NK-92 (cell line): ENCODE data around the gene CDK6.

ENCODE experiments used
- DNase-seq: peaks from one replicate; lab custom pipeline; 2025; ENCODE audit not compliant: unreplicated experiment; lab: John Stamatoyannopoulos, UW

CDK6 gene

DNA sequence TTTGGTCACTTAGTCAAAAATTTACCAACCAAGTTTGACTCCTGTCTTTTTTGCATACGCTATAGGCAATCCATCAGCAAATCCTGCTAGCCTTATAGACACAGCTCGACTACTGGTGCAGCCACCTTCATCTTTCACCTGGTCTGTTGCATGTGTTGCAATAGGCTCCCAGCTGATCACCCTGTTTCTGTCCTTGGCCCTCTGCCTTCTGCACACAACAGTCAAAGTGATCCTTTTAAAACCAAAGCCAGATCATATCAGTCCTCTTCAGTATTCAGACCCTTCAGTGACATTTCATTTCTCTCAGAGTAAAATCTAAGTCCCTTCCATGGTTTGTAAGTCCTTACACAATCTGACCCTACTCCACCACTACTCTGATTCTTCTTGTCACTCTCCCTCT is 10.9 kb upstream of the CDK6 start:
- DNase-seq = no peak

DNA sequence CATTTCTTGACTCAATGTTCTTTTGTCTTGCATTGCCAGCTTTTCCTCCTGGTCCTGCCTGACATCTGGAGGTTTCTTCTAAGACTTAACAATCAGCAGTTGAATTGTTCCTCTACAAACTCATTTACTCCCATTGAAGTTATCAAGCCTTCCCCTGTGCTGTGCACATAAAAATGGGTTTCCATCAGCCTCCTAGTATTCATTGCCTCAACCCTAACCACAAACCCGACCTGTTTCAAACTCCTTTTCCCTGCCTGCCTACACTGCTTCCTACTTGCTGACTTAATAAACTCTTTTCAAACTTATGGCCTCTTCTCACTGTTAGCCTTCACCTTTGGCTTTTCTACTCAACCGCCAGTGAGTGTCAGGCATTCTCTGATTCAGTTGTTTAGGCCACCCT is 9.4 kb upstream of the CDK6 start:
- no peak for DNase-seq

- no peak for DNase-seq
Measured at GRCh38 chr7:92843781-92844180, 7.4 kb upstream of the CDK6 start.

GRCh38 chr7:92843034-92843760 is 6.8 kb upstream of the CDK6 start:
- no peak for DNase-seq

DNA sequence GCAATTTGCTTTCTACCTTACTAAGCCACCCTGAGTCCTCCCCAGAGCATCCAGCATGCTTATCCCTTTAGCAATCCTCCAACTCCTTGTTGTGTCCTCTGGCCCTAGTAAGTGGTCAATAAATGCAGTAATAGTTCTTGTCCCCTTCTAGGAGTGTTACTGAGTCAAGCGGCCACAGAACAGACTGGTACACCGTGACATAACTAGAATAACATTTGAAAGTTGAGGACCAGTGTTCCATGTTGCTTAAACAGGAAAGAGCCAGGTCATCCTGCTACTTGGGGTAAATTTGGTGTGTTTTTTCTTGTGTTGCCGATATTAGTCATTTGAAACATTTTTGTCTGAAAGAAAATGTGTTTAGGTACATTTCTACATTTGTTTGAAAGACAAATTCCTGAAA is 4.8 kb upstream of the CDK6 start:
- no peak for DNase-seq

DNA sequence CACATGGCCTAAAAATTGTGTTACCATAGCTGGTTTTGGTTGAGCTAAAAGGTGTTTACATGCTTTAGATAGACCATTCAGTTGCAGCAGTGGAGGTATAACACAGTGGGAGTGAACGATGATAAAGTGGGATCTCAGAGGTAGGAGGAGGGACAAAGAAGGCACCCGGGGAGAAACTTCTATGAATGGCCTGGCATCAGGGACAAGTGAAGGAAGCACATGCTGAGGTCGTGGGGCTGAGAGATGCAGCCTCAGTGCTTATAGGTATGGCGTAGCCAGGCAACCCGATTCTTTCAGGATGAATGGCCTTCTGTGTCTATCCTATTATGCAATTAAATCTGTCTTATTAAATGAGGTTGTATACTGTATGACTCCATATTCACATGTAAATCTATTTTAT is 3.9 kb upstream of the CDK6 start:
- no peak for DNase-seq

GRCh38 chr7:92839901-92840300 is 3.5 kb upstream of the CDK6 start:
- DNase-seq = no peak

DNA sequence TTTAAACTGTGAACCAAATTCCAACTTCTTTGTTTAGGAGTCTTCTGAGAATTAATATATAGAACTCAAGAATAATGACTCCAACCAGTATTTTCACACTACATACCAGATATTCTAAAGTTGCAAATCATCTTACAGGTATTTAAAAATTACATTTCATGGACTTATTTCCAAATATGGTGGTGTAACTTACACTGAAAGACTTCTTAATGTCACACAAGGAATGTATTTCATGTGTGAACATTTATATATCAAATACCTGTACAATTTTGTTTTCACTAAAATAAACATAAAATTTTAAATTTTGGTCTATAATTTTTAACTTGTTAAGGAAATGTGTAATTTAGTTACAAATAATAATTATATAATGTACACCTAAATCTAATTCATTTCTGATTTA is 2.6 kb upstream of the CDK6 start:
- no peak for DNase-seq

DNA sequence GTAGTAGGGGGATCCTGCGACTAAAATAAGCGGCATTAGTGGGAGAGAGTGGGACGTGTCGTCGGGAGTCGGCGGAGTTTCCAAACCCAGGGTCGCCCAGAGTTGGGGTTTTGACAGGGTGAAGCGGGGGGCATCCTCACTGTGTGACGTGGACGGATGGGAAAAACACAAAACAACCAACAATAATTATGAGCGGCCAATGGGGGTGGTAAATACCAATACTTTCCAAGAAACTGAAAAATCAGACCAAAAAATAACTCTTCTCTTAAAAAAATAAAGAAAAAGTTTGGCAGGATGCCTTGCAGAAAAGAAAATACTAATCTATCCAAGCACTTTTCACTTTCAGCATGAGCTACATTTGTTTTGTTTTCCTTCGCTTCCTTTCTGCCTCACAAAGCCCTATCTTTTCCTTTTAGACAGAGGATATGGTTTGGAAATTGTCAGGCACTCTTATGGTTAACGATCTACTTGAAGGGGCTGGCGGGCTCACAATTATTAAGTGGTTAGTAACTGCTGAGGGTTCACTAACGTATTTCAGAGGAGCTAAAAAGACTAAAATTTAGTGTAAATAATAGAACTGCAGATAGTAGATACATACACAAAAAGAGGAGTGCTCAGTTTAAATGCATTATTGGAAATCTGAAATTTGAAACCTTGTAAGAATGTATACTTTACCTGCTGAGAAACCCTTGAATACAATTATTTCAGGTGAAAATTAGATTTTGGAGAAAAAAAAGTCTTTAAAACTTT is 802 bp upstream of the CDK6 start:
- no peak for DNase-seq

DNA sequence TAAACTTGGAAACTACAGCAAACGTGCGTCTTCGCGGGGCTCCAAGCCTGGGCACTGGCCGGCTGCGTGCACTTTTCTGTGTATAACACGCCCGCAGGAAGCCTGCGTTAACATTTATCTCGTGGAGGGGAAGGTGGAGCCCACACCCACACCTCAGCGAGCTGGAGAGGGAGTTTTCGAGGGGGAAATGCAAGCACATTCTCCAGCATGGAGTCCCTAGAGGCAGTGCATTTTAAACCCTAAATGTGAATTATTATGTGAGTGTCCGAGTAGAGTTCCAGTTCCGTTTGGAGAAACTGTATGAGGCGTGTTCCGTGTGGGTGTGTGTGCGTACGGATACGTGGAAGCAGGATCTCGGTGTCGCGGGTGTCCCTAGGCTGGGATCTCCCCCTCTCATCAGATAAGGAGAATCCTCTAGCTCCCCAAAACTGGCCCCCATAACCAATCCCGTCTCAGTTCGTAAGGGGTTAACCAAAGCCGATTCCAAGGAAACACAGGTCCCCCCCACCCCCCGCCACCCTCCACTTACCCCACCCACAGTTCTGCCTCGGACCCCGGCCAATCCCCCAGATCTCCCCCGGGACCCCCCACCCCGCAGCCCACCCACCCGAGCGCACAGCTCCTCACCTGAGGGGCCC is 403 bp downstream of the CDK6 start:
- DNase-seq = no peak

GRCh38 chr7:92835261-92835850 is 1.0 kb downstream of the CDK6 start:
- no peak for DNase-seq

DNA sequence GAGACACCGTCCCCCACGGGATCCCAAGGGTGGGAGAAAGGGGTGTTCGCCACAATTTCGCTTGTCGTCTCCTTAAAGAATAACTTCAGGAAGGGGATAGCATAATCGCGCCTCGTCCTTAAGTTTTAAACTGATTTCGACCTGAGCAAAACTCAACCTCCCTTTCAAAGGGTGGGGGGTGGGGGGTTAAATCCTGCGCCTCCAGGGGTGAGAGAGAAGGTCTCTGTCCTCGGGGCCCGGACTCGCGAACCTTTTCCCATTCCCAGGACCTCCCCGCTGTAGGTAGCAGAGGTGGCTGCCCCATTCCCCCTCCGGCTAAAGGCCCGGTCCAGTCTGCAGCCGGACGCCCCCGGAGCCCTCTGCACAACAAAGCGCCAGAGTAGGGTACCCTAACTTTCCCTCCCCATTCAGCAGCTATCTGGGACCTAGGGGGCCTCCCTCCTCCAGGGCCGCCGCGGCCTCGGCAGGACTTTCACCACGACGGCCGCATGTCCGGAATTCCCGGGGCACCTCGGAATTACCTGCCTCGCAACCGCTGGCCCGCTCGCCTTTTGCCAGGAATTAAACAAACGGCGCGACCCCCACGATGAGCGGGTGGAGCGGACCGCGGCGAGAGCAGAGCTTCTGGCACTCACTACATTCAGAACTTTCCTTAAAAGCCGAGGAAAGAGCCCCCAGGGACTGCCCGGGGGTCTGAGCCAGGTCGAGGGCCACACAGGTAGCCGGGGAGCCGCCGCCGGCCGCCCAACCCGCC is 1.7 kb downstream of the CDK6 start:
- no peak for DNase-seq

GRCh38 chr7:92833766-92834506 is 2.4 kb downstream of the CDK6 start:
- peak; percentile 10 for DNase-seq

GRCh38 chr7:92833024-92833765 is 3.2 kb downstream of the CDK6 start:
- DNase-seq = peak; percentile 17

DNA sequence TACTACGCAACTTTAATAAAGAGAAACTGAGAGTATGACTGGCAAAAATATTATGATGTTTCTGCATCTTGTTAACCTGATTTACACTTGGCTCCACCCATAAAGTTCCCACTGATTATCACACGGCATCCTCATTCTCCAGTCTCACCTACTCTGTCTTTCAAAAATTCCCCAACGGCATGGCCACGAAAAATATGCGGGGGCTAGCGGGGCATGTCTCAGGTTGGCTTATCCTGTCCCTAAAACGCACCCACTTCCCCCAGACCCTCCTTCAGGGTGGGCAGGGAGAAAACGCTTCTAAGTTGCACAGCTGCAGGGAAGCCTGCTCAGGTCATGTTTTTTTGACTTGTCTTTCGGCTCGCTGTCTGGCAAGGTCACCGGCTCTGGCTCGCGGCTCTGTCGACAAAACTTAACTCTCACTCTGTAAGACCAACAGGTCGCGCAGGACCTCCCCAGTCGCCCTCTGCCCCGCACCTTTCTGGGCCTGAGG is 3.8 kb downstream of the CDK6 start:
- DNase-seq = no peak

DNA sequence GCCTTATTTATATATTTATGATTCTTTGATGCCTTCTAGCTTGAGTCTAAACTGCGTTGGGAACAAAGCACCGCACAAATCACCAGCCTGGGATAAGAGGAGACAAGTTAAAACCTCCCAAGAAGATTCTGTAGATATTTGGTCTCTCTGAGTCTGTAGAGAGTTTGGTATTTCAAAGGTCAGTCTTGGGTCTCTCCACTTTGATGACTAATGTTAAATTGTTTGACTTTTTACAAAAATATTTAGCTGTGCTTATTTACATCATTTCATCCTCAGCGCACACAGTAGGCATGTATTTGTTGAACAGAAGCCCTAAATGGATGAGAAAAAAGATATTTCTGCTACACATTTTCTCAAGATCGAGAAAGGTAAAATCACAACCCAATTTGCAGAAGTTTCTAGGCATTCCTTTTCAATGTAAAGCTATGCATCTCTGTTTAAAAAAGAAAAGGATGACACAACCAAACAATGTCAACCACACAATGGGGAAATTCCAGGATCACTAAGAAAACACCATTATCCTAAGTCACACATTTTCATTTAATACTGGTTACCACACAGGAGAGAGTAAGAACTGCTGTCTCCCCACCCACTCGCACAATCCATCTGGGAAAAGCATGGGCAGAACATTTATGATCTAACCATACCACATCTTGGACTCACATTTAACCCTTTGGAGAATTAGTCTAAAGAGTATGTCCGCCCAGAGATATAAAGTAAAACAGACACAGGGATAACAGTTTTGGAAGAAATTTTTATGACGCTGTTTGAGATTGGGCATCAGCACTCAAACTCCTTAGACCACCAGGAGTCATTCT is 4.4 kb downstream of the CDK6 start:
- no peak for DNase-seq

- no peak for DNase-seq
Measured at GRCh38 chr7:92830532-92831110, 5.8 kb downstream of the CDK6 start.

GRCh38 chr7:92830027-92830426 is 6.3 kb downstream of the CDK6 start:
- DNase-seq = no peak
